HepG2 (cell line): Measurements from ENCODE around the gene STMN3. TPM values are rescaled to one million over a fixed set of nuclear protein-coding genes. Genes with fewer than 3 reads are reported as not detected.

Experiments used
- CEBPZ ChIP-seq: IDR thresholded peaks from 2 replicates; pipeline ENCODE4 v1.6.1; 2012; ENCODE audit warnings: low read length, improper control_type of control experiment
- EZH2 ChIP-seq: conservative IDR thresholded peaks from 2 replicates; pipeline ENCODE4 v1.6.1; 2012; ENCODE audit warnings: mild to moderate bottlenecking, low read depth, low read length, moderate library complexity
- FOXP1 ChIP-seq, 2 experiments: fragments of 450-650 bp in 1 of 2; IDR thresholded peaks; 2 replicates each; pipeline ENCODE4 v1.6.1; 2017 to 2018; ENCODE audit warnings: antibody characterized with exemption in 1 of 2
- GATA4 ChIP-seq: sonication (generic); IDR thresholded peaks from 2 replicates; pipeline ENCODE4 v1.6.1; 2016; ENCODE audit warnings: antibody characterized with exemption, low read depth, borderline replicate concordance
- GMEB2 ChIP-seq: IDR thresholded peaks from 2 replicates; pipeline ENCODE4 v1.6.1; 2016; ENCODE audit warnings: missing biosample characterization, missing genetic modification reagents, low read depth
- HMGA1 ChIP-seq: sonication (generic); formaldehyde crosslinking; conservative IDR thresholded peaks from 2 replicates; pipeline ENCODE4 v1.4.0; 2020; ENCODE audit warnings: missing genetic modification reagents
- HNF1B ChIP-seq: sonication (generic); formaldehyde crosslinking; IDR thresholded peaks from 2 replicates; pipeline ENCODE4 v1.5.1; 2020; ENCODE audit warnings: mild to moderate bottlenecking, moderate library complexity, missing genetic modification reagents
- JUNB ChIP-seq: sonication (generic); formaldehyde crosslinking; IDR thresholded peaks from 2 replicates; pipeline ENCODE4 v1.8.0; 2022; ENCODE audit warnings: missing genetic modification reagents, mild to moderate bottlenecking, borderline replicate concordance
- KDM5B ChIP-seq: sonication (generic); formaldehyde crosslinking; IDR thresholded peaks from 2 replicates; pipeline ENCODE4 v1.4.0; 2020; ENCODE audit warnings: missing genetic modification reagents, mild to moderate bottlenecking, borderline replicate concordance
- MBD4 ChIP-seq: IDR thresholded peaks from 2 replicates; pipeline ENCODE4 v1.6.1; 2012; ENCODE audit warnings: low read length, inconsistent platforms, borderline replicate concordance
- MYNN ChIP-seq: sonication (generic); formaldehyde crosslinking; IDR thresholded peaks from 2 replicates; pipeline ENCODE4 v1.4.0; 2020; ENCODE audit warnings: mild to moderate bottlenecking, low read depth, missing genetic modification reagents
- RBM22 ChIP-seq: fragments of 200-400 bp; formaldehyde crosslinking; optimal IDR thresholded peaks from 2 replicates; pipeline ENCODE3; 2017; ENCODE audit warnings: mild to moderate bottlenecking, low read length, moderate library complexity
- SSRP1 ChIP-seq: IDR thresholded peaks from 2 replicates; pipeline ENCODE4 v1.6.1; 2016; ENCODE audit warnings: control low read depth
- SUZ12 ChIP-seq: fragments of 150-350 bp; IDR thresholded peaks from 2 replicates; pipeline ENCODE4 v1.6.1; 2014; ENCODE audit warnings: low read depth, low read length
- ZBTB25 ChIP-seq: IDR thresholded peaks from 2 replicates; pipeline ENCODE4 v1.6.1; 2018; ENCODE audit warnings: missing genetic modification reagents
- ZBTB7B ChIP-seq: sonication (generic); formaldehyde crosslinking; IDR thresholded peaks from 2 replicates; pipeline ENCODE4 v1.4.0; 2020; ENCODE audit warnings: missing genetic modification reagents
- ZNF468 ChIP-seq: sonication (generic); formaldehyde crosslinking; IDR thresholded peaks from 2 replicates; pipeline ENCODE4 v1.8.0; 2022; ENCODE audit warnings: mild to moderate bottlenecking, moderate library complexity, missing genetic modification reagents
- ZNF569 ChIP-seq: sonication (generic); formaldehyde crosslinking; IDR thresholded peaks from 2 replicates; pipeline ENCODE4 v1.5.0; 2020; ENCODE audit warnings: mild to moderate bottlenecking, missing genetic modification reagents, moderate library complexity, borderline replicate concordance
- ZNF619 ChIP-seq: sonication (generic); formaldehyde crosslinking; IDR thresholded peaks from 2 replicates; pipeline ENCODE4 v1.4.0; 2020; ENCODE audit warnings: mild to moderate bottlenecking, missing genetic modification reagents
- ZNF781 ChIP-seq: sonication (generic); formaldehyde crosslinking; IDR thresholded peaks from 2 replicates; pipeline ENCODE4 v1.5.1; 2020; ENCODE audit warnings: borderline replicate concordance, mild to moderate bottlenecking, missing genetic modification reagents; ENCODE audit errors: not compliant biosample characterization
- ZSCAN30 ChIP-seq: sonication (generic); formaldehyde crosslinking; IDR thresholded peaks from 2 replicates; pipeline ENCODE4 v1.5.0; 2020; ENCODE audit warnings: mild to moderate bottlenecking, missing genetic modification reagents
- polyA plus RNA-seq, 8 experiments: library from polyadenylated mRNA; depleted of rRNA in 3 of 8; stranded (reverse) in 7 of 8; unstranded in 1 of 8; fragments of >200 nt; fragmentation: Illumina TruSeq in 4 of 8; extraction: Trizol in 4 of 8; gene quantifications; 2 replicates each; pipeline versions ENCODE4 v1.2.1 to v1.2.3, GENCODE V29; 2011 to 2016; ENCODE audit warnings: low read depth in 4 of 8, missing spikeins in 1 of 8, mixed read lengths in 1 of 8; ENCODE audit not compliant: insufficient read depth in 1 of 8
- total RNA-seq, 5 experiments: library from RNA; depleted of rRNA; stranded (reverse); fragments of >200 nt; fragmentation: Illumina TruSeq; extraction: Trizol; gene quantifications; 2 replicates each; pipeline ENCODE4 v1.2.3, GENCODE V29; 2016; ENCODE audit warnings: low read depth in 1 of 5

STMN3 gene
- total and polyA plus RNA-seq, 2 of the 13 experiments (the other 11 are each of a cell fraction or from before 2014, with no cell fraction given), result 21.0 to 48.3 TPM

- TF ChIP-seq HMGA1 (CRISPR knock-in tag), result no peak
- no peak for TF ChIP-seq EZH2
- TF ChIP-seq ZNF569 (CRISPR knock-in tag), result no peak
- TF ChIP-seq FOXP1 (IDR thresholded peaks at IDR 0.05), result no peak
- peak; percentile 49; the same call in 1 of the 2 replicates for TF ChIP-seq FOXP1 (CRISPR knock-in tag; IDR thresholded peaks at IDR 0.05)
- TF ChIP-seq ZBTB7B (CRISPR knock-in tag), result peak; percentile 88
- TF ChIP-seq ZNF781 (CRISPR knock-in tag), result peak; percentile 94
- peak; percentile 92 for TF ChIP-seq ZSCAN30 (CRISPR knock-in tag)
- no peak for TF ChIP-seq SSRP1 (CRISPR knock-in tag)
- no peak for TF ChIP-seq GATA4
- TF ChIP-seq MBD4, result no peak
- TF ChIP-seq ZBTB25 (CRISPR knock-in tag), result peak; percentile 99
- TF ChIP-seq ZNF619 (CRISPR knock-in tag), result peak; percentile 68; the same call in 1 of the 2 replicates
- TF ChIP-seq MYNN (CRISPR knock-in tag), result peak; percentile 94; the same call in 1 of the 2 replicates
- TF ChIP-seq SUZ12, result no peak; the same call in 1 of the 2 replicates
- peak; percentile 89 for TF ChIP-seq HNF1B (CRISPR knock-in tag)
- peak; percentile 76 for TF ChIP-seq JUNB
- peak; percentile 76; the same call in 1 of the 2 replicates for TF ChIP-seq KDM5B (CRISPR knock-in tag)
- peak; percentile 92; the same call in 1 of the 2 replicates for TF ChIP-seq ZNF468 (CRISPR knock-in tag)
- no peak for TF ChIP-seq RBM22
- TF ChIP-seq CEBPZ, result no peak
- no peak; the same call in 1 of the 2 replicates for TF ChIP-seq GMEB2 (CRISPR knock-in tag)
Measured at GRCh38 chr20:63653041-63653973, at the start of gene STMN3 (continued).
